Stimulated activated CD4-positive, alpha-beta T cell treated with anti-CD3 and anti-CD28 coated beads, TNF-alpha, amount 100 ng/mL, for 24 hours (primary cell): ENCODE measurements around the gene SIGLEC7.
"Not testable (repeated sequence)": the region's sequence is repeated elsewhere in the genome, so short reads cannot be mapped to it uniquely, and the experiment has no call there.

ENCODE experiments used
- DNase-seq, 3 experiments: peaks; one replicate each; pipeline ENCODE4 v3.0.0-alpha.2; 2020; ENCODE audit warnings: low read depth in 3 of 3

SIGLEC7 gene

DNA sequence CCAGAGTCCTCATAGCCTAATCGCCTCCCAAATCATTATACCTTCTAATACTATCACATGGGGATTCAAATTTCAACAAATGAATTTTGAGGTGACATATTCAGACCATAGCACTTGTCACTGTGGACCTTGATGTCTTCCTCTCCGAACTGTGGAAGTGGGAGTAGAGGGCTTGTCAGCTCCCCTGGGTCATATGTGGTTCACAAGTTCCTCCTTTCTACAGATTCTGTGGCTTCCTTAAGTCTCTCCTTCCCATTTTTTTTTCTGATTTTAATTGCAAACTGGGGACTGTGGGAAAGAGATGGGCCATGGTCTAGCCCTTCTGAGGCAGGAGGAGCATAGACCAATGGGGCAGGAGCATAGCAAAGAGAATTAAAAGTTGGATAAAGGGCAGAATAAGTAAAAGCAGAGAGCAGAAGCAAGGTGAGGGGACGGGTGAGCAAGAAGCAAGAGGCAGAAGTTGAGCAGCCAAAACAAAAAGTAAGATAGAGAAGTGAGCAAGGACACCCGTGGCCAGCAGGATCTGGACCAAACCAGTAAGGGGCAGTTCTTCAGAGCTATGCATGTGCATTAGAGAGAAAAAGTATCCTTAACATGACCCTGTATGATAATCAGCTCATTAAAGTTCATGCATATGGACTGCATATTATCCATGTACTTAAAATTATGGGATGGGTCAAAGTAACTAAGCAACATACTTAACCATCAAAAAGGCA lies 2.6 kb upstream of the SIGLEC7 start:
- DNase-seq = no peak

DNA sequence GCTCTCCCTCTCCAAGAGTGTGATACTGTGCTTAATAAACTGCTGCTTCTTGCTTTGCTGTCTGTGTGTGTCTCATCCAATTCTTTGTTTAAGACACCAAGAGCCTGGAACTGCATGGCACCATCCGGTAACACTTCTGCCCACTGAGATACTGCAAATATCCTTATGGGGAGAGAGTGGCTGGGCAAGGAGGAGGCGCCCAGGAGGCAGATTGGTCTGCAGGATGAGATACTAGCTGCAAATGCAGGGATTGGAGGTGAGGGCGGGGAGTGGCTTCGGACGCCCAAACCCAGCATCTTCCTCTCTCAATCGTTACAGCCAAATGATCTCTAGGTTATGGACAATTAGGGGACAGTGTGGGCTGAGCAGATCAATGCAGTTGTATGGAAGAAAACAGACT lies 1.7 kb upstream of the SIGLEC7 start:
- no peak for DNase-seq

DNA sequence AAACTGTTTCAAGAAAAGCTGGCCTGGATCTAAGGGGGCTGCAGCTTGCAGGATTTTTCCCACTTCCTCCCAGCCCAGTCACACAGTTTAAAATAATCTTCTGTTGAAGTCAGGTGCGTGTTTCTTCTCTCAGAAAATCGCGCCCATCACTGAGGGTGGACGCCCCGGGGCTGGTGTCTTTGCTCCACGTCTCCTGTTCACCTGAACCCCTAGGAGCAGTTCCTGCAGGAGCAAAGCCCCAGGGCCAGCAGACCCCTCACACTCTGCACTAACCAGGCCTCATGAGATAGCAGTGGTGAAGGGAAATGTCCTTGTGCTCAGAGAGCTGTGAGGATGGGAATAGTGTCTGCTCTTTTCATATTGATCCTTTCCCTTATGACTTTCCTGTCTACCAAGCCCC lies 920 bp upstream of the SIGLEC7 start:
- no peak for DNase-seq

DNA sequence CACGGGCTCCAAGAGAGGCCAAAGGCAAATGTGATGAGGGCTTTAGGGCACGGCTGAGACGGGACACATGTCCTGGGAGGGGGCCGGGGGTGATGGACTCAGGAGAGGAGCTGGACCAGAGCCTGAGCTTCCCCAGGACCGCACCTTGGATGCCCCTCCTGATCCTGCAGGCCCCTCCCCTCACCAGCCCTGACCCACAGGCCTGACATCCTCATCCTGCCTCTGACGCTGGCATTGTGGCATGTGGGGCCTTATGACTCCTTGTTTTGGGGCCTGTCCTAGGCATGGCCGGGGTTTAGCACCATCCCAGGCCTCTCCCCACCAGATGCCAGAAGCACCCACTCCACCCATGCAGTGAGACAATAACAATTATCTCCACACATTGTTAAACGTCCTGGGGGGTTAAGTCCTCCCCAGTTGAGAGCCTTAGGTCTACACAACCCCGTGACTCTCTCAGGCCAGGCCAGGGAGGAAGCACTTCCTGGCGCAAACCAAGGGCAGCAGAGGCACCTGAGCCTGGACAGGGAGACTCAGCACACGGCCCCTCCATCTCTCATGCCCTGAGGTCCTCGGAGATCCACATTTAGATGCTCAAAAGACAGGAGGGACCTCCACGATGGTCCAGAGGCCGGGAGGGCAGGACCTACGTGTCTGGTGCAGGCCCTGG lies 841 bp downstream of the SIGLEC7 start:
- DNase-seq = not testable (repeated sequence)

DNA sequence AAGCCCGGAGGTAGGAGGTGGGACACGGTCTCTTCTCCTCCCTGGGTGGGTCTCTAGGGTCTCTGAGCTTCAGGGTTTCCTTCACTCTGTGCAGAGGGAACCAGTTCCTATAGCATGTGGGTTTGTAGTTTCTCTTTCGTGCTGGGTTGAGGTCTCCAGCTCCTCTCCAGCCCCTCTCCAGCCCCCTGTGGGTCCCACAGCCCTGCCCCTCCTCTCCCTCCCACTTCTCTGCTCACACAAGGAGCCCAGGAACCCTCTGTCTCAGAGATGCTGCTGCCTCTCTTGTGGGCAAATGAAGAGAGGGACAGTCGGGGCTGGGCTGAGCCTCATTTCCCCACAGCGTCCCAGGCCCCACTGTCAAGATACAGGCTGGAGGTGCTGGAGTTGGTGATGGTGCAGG lies 1.4 kb downstream of the SIGLEC7 start:
- no peak for DNase-seq

DNA sequence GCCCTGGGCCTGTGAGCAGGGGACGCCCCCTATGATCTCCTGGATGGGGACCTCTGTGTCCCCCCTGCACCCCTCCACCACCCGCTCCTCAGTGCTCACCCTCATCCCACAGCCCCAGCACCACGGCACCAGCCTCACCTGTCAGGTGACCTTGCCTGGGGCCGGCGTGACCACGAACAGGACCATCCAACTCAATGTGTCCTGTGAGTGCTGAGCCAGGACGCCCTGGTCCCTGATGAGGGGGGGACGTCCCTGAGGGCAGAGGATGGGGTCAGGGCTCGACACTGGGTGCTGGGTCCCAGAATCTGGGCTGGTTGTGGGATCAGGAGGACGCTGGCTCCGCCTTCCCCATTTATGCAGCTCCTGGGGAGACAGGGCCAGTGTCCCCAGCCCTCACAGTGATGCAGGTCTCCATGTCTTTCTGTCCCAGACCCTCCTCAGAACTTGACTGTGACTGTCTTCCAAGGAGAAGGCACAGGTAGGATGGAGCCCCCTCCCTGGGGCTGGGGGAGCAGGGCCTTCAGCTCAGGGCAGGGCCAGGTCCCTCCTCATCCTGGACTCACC lies 2.5 kb downstream of the SIGLEC7 start:
- DNase-seq = no peak

DNA sequence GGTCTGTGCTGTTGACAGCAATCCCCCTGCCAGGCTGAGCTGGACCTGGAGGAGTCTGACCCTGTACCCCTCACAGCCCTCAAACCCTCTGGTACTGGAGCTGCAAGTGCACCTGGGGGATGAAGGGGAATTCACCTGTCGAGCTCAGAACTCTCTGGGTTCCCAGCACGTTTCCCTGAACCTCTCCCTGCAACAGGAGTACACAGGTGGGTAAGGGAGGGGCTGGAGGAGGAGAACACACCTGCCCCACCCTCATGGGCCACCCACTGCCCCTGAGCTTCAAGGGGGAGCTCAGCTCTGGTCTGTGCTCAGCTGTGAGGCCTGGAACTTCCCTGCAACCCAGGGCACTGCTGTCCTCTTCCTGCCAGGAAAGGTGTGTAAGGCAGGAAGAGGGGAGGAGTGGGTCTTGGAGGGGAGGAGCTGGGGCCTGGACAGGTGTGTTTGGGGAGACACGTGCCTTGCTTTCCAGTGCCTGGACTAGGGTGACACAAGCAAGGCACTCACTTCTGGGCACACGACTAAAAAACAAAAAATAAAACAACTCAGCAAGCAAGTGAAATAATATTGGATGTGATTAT lies 3.9 kb downstream of the SIGLEC7 start:
- DNase-seq = no peak

DNA sequence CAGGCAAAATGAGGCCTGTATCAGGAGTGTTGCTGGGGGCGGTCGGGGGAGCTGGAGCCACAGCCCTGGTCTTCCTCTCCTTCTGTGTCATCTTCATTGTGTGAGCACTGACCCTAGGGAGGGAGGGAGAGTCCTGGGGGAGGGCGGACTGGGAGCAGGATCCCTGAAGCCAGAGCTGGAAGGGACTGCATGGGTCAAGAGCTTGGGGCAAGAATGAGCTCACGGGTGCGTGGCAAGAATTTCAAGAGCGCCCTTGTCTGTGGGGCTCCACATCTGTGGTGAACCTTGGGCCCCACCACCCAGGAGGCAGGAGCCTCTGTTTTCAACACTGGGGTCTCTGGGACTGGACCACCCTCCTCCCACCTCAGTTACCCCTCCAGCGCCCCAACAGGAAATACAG lies 4.7 kb downstream of the SIGLEC7 start:
- DNase-seq = no peak

DNA sequence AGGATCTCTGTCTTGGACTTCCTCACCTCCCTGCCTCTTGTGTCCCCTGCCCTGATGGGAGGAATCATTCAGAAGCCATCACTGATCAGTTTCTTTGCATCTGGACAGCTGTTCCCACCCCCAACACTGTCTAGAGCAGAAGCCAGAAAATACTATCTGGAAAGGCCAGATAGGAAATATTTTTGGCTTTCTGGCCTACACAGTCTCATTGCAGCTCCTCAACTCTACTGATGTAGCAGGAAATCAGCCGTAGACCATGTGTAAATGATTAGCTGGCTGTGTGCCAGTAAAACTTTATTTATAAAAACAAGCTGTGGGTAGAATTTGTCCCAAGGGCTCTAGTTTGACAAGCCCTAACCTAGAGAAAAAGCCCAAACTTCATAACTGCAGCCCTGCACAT lies 5.6 kb downstream of the SIGLEC7 start:
- no peak for DNase-seq

DNA sequence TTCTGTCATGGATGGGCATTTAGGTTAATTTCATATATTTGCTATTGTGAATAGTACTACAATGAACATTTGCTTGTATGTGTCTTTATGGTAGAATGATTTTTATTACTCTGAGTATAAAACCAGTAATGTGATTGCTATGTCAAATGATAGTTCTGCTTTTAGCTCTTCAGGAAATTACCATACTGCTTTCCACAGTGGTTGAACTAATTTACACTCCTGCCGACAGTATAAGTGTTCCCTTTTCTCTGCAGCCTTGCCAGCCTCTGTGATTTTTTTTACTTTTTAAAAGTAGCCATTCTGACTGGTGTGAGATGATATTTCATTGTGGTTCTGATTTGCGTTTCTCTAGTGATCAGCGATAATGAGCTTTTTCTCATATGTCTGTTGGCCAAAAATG lies 6.5 kb downstream of the SIGLEC7 start:
- DNase-seq = no peak

DNA sequence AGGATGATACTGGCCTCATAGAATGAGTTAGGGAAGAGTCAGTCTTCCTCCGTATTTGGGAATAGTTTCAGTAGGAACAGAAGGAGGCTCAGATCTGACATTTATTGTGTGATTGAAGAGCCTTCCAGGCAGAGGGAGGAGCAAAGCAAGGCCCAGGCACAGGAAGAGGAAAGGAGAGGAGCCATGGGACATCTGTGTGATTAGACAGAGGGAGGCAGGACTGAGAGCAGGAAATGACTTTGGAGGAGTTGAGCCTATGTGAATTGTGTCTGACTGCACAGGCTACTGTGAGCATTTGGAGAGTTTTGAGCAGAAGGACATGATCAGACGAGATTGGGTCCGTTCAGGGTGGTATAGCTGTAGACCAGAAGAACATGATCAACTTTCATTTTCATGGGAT lies 8.5 kb downstream of the SIGLEC7 start:
- DNase-seq = no peak

DNA sequence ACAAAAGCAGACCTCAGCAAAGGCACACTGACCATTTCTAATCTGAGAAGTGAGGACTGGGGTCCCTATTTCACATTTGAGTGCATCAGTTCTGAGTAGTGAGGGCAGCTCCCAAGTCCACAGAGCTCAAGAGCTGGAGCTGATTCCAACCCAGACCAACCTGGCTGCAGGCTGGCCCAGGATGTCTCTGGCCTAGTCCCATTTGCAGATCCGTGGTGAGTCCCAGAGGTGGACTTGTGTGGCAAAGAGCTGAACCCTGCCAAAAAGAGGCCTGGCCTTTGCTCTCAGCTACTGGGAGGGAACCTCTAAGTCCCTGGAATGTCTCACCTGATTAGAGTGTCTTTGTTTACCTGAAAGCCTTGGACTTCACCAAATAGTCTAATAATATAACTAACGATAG lies 14.6 kb downstream of the SIGLEC7 start:
- DNase-seq = no peak

DNA sequence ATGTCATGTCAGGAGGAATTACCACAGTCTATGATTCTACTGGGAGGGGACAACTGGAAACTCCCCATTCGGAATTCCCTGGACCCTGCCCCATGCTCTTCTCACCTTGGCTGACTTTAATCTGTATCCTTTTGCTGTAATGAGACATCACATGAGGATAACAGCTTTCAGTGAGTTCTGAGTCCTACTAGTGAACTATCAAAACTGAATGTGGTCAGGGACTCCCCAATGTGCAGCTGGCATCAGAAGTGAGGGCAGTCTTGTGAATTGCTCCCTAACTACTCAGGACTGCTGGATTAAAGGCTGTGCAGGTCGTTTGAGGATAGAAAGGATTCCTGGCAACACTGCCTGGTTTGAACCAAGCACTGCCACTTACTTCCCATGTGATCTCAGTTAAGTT lies 15.2 kb downstream of the SIGLEC7 start:
- DNase-seq = no peak

DNA sequence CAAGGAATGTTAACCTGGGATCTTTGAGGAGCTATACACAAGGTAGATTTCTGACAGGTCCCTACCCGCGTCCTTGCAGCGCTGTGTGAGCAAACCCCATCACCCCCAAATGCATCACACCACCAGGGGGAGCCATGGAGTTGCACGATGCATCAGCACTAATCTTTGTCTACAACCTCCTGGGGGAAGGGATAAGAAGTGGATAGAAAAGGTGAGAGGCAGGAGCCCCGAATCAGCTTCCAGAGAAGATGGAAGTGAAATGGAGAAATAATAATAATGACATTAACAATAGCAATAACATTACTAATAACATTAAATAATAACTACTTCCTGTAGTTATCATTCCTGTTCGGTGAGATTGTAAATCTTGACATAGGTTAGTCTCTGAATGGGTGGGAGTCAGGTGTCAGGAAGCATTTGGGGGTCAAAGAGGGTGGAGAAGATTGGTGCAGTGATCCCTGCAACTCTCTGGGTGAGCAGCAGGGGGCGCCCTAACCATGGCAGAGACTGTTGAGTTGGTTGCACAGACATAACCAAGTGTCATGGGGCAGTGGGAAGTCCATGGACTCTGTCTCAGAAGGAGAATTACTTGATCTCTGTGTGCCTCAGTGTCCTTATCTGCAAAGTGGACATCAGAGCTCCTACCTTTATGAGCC lies 16.5 kb downstream of the SIGLEC7 start:
- peak; percentile 52 to 78 (median 64) for DNase-seq

DNA sequence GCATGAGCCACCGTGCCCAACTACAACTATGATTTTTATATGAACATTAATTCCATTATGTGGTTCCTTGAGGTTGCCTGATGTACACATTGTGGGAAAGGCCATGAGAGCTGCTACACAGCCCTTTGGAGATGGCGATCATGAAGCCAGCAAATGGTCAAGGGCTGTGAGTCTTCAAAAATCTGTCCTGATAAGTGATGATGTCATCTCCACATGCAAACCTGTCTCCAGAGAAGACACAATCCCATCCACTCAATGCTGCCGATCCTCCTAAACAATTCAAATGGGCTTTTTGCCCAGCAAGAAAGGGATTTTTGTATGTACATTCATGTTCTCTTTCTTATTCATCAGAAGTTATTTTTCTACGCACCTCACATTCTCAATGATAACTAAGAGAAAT lies 17.6 kb downstream of the SIGLEC7 start:
- no peak for DNase-seq

DNA sequence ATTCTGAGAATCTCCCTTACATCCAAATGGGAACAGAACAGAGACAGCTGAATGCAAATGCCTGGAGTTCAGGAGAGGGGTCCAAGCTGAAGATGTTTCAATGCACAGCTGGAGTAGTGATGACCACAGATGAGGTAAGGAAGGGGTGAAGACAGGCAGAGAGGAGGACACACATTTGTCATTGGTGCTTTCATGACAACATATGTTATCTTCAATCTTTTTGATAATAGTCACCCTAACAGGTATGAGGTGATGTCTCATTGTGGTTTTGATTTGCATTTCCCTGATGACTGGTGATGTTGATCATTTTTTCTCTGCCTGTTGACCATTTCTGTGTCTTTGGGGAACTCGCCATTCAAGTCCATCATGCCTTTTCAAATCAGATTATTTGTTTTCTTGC lies 19.2 kb downstream of the SIGLEC7 start:
- no peak for DNase-seq

DNA sequence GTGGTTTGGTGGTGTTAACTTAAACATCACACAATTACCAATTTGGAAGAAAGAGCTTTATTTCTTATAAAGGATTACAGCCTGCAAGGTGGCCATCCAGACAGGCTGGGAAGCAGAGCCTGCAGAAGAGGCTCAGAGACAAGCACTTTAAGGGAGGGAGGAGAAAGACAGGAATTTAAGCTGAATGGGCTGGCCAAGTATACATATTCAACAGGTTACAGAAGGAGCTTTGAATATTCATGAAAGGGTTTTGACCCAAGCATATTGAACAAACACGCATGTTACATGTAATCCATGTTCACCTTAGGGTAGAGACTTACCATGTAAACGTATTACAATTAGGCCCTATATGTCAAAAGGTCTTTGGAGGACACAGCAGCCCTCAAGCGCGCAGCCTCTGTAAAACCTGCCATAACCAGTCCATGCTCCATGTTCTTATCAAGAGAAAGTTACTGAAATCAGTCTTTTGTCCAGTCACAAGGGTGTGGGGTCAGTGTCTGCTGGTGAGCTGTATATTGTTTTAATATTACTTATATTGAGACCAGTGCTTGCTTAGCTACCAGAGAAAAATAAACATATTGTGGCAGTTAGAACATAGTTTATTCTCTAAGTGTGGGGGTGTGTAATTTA lies 19.9 kb downstream of the SIGLEC7 start:
- no peak for DNase-seq

DNA sequence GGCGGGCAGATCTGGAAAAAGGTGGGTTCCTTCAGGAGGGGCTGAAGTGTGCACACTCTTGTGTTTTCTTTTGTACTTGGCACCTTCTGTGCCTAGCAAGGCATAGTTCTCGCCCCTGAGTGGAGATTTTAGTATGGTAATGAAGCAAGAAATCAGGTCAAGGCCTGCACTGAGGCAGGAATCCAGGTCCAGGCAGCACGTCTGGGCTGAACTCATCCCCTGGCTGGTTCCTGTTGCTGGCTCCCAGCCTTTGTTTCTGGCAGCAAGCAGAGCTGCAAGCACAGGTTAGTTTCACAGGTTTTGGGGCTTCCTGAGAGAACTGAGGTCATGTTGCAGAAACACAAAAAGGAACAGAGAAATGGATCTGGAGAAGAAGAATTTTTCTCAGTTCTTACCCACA lies 21.2 kb downstream of the SIGLEC7 start:
- DNase-seq = no peak

DNA sequence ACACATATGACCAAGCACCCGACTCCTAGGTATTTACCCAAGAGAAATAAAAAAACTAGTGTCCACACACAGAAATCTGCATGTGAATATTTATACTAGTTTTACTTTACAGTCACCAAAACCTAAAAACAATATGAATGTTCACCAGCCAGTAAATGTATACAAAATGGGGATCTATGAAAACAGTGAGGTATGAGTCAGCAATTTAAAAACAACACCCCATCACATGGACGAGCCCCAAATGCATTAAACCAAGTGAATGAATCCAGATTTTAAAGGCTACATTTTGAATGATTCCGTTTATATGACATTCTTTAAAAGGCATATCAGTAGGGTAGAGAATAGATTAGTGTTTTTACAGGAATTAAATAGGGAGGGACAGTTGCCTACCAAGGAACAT lies 22.1 kb downstream of the SIGLEC7 start:
- no peak for DNase-seq

DNA sequence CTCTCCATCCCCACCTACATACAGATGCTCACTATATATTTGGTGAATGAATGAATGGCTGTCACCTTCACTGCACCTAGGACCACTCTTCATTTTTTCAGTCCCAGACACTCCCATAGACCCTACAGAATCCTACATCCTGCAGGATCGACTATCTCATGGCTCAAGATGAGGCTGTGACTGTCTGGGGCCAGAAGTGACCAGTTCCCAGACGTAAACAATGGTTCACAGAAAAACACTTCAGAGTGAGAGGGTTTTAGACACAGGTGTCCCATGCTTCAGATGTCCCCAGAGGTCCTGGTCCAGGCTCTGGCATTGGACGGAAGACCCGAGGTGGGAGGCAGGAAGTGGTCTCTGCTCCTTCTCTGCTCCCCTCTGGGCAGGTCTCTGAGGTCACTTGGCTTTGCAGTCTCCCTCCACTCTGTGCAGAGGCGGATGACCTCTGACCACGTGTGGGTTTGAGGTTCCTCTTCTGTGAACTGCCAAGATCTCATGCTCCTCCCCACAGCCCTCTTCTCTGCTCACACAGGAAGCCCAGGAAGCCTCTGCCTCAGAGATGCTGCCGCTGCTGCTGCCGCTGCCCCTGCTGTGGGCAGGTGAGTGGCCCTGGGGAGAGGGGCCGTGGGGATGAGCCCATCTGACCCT lies 24.9 kb downstream of the SIGLEC7 start:
- DNase-seq = no peak

DNA sequence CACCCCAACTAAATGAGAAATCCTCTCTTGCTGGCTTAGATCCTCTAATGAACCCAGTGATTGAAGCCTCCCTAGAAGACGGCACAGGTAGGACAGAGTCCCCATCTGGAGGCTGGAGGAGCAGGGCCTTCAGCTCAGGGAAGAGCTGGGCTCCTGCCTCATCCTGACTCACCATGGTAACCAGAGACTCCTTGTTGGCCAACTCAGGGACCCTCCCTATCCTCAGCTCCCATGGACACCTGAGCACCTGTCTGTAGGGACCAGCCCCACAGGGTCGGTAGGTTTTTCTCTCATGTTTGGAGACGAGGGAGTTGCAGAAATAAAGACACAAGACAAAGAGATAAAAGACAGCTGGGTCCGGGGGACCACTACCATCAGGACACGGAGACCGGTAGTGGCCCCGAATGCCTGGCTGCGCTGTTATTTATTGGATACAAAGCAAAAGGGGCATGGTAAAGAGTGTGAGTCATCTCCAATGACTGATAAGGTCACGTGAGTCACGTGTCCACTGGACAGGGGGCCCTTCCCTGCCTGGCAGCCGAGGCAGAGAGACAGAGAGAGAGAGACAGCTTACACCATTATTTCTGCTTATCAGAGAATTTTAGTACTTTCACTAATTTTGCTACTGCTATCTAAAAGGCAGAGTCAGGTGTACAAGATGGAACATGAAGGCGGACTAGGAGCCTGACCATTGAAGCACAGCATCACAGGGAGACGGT lies 26.6 kb downstream of the SIGLEC7 start:
- no peak for DNase-seq
